ENCODE data around the gene MVB12B.

MVB12B gene

DNA sequence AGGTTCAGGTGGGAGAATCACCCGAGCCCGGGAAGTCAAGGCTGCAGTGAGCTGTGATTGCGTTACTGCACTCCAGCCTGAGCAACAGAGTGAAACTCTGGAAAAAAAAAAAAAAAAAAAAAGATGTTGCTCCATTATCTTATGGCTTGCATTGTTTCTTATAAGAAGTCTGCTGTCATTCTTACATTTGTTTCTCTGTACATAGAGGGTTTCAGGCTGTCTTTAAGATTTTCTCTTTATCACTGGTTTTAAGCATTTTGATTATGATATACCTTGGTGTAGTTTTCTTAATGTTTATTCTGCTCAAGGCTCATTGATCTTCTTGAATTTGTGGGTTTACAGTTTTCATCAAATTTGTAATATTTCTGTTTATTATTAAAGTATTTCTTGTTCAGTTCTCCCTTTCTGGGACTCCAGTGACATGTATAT, 35.2 kb downstream of the MVB12B start:
- DNase-seq (ENCODE audit: low read depth in 2 of 2) = no peak

DNA sequence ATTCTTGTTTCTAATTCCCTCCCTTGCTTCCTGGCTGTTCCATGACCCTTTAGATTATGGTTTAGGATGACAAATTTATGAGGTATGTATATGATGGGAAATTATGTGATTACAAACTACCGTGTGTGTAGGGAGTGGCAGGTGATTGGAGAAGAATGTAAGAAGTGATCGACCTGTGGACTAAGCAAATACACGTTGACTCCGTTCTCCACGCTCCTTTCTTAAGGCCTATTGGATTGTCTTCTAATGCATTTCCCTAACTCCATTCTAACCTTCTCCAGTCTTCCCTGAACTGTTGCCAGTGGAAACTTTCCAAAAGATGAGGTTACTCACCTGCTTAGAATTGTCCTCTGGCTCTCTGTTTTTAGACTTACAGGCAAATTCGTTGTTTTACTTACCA, 36.6 kb downstream of the MVB12B start:
- no peak for DNase-seq (ENCODE audit: low read depth in 2 of 2)

DNA sequence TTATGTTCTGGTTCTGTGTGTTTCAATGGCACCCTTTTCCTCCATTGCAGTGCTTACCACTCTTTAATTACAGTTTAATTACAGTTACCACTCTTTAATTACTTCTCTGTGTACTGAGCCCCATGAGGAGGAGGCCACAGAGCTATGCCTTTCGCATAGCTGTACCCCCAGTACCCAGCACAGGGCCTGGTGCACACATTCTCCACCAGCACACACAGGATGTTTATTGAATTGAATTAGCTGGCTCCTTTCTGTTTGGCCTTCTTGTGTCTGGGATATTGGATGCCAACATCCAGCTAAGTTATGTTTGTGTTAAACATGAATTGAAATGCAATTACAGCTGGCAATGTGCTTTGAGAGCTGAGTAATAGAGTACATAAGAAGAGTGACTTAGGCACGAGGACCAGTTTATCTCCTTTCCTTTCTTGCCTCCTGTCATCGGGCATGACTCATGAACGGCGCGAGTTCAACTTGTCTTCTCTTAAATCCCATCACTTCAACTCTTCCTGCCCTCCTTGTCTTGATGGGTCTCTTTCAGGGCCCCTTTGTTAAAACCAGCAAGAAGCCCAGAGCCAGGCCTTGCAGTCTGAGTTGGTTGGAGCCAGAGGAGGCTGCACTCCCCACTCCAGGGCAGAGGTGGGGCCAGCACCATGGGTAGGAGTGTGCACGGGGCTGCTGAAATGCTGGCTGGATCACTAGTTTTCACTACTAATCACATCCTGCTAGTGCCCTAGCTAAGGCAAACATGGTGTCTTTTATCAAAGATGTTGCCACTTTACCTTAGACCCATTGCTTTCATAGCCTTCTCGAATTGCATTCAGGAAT, 37.4 kb downstream of the MVB12B start:
- DNase-seq (ENCODE audit: low read depth in 2 of 2) = no peak

DNA sequence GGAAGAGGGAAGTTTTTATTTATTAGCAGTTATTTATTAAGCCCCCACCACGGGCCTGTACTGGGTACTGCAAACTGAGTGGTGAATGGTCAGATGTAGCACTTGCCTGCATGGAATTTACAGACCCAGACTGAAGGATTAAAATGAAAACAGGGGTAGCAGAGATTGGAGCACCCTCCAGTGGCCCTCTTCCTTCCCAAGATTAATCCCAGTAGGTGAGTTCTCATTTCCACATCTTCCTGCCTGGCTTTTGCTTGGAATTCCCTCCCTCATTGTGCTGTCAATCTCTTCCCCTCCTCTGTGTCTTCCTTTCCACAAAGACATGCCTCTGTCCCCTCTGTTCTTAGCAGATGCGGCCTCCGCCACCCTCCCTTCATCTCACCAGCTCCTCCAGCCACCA, 39.2 kb downstream of the MVB12B start:
- no peak for DNase-seq (ENCODE audit: low read depth in 2 of 2)

DNA sequence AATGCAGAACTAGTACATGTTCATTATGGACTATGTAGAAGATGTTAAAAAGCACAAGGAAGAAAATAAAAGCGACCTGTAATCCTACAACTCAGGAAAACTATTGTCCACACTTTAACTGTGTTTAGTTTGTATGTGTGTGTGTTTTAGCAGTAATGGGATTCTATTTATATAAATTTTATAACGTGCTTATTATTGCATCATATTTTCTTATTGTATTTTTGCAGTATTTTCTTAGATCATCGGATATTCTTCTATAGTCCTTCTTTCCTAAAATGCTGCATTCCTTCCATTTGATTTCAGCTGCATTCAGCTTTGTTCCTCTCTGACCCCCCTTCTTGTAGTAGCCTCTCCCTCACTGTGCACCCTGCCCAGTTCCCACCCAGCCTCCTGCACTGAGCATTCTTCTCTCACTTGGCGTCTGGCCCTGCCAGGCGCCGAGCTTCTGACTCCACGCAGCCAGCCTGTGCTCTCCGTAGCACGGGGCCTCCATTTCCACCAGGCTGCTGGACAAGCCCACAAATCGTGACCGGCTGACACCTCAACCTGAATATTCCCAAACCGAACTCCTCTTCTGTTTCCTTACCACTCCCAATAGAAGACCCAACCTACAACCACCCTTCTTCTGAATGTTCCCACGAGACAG, 39.9 kb downstream of the MVB12B start:
- no peak for DNase-seq (ENCODE audit: low read depth in 2 of 2)

DNA sequence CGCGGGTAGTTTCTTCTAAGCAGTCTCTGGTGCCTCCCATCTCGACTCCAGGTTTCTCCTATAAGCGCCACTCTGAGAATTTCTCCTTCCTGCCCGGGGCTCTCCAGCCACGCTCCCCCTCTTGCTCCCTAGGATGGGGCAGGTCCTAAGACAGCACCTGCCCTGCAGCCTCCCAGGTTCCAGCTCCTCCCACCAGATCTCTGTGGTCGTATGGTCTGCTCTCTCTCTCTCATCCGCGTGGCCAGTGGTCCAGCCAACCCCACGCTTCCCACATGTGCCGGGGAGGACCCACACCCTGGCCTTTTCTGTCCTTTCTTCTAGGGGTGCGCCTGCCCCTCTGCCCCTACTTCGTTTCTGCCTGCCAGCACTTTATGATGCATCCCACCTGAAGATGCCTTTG, 40.5 kb downstream of the MVB12B start:
- no peak for DNase-seq (ENCODE audit: low read depth in 2 of 2)

DNA sequence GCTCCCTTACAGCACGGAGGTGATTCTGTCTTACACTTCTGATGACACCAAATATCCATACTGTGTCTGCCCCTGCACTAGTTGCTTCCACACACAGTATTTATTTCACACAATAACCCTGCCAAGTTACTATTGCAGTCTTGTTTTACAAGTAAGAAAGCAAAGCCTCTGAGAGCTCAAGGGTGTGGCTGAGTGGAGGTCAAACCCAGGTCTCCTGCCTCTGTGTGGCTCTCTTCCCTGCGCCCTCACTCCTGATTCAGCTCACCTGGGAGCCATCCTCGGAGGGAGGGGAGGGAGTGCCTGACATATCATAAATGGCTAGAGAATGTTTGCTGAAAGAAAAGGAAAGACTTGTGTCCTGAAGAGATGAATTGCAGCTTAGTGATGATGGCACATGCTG, 41.0 kb downstream of the MVB12B start:
- no peak for DNase-seq (ENCODE audit: low read depth in 2 of 2)

DNA sequence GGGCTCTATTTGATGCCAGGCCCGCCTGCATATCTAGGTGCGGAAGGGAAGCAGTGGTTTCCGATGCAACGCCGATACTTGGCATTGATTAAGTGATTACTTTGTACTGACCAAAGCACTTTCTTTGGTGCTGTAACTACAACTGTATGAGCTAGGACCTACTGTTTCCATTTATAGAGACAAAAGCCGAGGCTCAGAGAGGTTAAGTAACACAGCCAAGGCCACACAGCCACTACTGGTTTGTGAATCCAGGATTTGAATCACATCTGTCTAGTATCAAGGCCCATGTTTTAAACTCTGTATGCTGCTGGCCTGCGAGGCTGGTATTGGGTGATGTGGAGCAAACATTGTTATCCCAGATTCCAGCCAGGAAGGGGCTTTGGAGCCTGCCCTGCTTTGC, 41.4 kb downstream of the MVB12B start:
- DNase-seq (ENCODE audit: low read depth in 2 of 2) = no peak

DNA sequence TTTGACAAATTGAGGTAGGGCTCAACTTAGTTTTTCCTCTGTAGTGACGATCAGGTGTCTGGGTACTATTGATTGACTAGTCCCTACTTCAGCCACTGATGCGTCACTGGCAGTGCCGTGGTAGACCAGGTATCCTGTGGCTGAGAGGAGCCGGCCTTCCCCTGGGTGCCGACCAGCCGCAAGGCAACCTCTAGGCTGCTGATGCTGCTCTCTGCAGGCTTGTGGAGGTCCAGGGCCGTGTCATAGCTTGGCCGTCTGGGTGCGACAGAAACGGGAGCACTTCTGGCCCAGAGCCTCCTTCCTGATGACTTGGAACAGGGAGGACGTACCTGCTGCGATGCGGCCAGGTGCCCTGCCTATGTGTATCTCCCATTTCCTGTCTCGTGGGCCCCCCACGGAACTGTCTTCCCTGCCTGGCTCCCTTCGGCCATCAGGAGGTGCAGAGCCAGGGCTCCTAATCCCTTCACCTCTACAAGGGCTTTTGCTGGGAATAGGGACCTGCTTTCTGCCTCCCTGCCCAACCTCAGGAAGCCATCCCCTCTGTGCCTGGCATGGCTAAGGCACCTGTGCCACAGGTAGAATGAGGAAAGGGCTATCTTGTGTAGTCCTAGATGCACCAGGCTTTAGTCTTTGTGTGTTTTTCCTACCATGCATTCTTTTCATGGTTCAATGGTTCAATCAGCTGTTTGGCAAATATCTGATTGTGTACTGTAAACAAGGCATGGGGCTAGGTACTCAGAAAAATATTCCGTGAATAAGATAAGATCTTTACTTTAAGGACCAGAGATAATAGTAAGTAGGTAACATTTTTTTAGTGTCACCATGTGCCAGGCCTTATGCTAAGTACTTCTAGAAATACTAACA, 44.6 kb downstream of the MVB12B start:
- no peak for DNase-seq (ENCODE audit: low read depth in 2 of 2)

DNA sequence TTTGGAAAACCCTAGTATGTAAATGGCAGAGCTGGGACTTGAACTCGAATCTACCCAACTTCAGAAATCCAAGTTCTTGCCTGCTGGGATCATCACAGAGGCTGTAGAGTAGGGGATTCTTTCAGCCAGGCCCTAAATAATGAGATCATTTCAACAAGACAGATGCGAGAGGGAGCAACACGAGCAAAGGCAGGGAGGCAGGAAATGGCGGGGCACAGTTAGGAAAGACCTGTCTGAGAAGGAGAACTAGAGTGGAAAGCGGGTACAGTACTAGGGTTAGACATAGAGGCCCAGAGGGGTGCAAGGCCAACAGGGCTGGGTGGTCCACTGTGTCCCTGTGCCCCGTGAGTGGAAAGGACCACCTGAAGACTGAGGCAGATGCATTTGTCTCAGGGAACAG, 46.1 kb downstream of the MVB12B start:
- DNase-seq (ENCODE audit: low read depth in 2 of 2) = no peak

DNA sequence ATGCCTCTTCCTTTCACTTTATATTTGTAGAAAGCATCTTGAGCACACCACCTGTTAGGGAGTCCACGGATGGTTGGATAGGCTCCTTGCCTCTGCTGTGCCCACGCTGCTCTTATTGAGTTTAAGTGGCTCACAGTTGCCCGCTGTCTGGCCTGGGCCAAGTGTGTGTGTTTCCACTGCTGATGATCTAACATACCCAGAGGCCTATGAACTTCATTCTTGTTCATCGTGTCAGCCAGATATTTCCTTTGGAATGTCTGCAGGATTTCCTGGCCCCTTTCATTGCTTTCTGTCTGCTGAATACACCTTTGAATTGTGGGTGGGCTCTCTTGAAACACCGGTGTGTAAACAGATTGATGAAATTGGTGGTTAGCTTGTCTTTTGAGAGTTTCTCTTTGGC, 46.6 kb downstream of the MVB12B start:
- DNase-seq (ENCODE audit: low read depth in 2 of 2) = no peak

DNA sequence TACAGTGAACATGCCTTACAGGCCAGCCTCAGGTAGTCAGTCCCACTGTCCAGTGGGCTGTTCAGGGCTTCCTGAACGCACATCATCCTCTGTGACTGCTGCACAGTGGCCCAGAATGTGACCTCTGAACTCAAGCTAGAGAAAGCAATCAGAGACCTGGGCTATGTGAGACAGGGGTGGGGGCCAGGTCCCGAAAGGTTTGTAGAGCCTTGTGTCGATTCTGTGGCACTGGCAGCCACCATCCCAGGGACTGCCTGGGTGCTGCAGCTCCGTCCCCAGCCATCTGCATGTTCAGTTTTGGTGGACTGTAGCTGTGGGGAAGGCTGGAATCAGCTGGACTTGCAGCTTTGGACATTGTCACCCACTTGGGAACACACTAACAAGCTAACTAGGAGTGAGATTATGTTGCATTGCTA, 47.7 kb downstream of the MVB12B start:
- no peak for DNase-seq (ENCODE audit: low read depth in 2 of 2)

DNA sequence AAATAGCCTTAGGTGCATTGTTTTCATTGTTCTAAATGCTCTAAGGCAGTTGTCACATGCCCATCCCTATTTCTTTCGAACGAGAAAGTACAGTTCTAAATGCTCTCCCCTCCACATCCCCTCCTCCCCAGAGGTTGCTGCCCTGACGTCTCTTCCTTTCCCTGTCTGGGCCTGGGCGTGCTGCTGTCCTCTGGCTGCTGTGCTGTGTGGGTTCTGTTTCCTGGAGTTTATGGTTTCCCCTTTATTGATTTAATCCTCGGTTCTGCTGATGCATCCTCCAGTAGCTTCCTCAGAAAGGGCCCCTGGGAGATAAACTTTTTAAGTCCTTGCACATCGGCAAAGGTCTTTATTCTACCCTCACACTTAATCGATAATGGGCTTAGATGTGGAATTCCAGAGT, 48.8 kb downstream of the MVB12B start:
- no peak for DNase-seq (ENCODE audit: low read depth in 2 of 2)

DNA sequence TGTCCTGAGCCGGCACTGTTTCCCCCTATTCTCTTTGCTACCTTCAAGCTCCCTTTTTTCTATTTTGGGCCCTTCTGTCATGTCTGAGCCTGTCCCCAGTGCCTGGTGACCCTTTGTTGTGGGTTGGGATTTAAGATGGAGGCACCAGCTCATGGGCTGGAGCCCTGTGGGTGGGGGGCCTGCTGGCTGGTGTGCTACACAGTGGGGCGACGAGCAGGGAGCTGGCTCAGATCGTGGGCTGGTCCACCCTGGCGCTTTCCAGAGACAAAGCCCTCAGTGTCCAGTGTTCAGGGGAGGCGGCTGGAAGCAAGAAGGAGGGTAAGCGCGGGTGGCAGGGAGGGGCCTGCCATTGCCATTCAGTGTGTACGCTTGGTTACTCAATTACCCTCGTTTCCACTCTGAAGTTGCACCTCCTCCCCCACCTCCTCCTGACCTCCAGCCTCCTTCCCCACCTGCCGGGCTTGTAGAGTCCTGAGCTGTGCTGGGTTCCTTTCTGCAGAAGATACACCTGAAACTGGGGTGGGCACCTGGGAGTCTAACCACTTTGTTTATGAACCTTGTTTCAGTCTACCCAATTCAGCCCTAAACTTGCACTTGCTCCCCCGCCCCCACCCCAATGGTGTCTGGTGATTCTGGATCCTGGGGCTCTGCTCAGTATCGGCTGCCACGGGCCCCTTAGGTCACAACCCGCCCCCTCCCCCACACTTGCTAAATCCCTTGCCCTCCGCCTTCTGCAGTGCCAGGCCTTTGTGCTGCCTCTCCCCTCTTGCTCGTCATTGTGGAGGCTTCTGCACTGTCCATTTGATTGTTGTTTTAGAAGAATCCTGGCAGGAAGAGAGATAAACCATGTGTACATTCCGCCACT, 49.9 kb downstream of the MVB12B start:
- no peak for DNase-seq (ENCODE audit: low read depth in 2 of 2)

DNA sequence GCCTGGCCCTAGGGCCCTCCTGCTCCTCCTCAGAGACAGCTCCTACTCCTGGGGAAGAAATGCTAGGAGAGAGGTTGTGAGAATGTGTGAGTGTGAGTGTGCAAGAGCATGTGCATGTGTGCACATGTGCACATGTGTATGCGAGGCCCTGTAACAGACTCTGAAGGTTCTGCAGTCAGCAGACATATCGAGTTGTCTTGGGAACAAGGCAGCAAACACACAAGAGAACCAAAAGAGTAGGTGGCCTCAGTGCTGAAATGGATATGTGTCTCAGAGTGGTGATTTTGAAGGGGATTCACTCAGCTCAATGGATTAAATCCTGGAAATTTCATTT, 50.5 kb downstream of the MVB12B start:
- no peak for DNase-seq (ENCODE audit: low read depth in 2 of 2)

DNA sequence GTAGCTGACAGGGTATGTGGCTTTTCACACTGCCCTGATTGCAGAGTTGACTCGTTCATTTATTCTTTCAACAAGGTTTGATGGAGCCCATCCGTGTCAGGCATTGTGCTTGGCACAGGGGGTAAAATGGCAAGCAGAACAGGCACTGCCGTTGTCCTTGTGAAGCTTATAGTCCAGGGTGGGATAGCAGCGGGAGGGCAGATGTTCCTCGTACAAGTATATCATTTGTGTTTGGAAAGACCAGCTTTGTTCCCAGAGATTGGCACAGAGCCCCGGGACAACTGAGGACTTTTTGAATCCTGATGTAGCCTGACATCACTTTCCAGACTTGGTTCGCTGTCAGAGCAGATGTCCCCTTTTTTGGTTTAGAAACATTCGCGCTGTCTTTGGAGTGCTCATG, 50.9 kb downstream of the MVB12B start:
- DNase-seq (ENCODE audit: low read depth in 2 of 2) = no peak

DNA sequence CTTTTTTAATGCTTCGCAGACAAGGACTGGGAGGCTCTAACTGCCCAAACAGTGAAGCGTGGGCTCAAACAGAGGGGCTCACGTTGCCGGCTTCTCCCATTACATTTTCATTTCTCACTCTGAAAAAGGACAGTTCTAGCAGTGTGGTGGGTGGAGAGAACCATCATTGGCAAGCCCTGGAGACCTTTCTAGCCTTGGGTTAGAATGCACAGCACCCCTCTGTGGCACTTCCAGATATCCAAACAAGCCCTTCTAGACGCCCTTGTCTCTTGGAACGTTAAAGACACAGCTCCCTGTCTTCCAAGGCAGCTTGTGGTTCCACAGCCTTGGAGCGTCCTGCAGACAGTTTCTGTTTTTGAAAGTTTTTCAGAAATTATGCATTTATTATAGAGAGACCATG, 52.1 kb downstream of the MVB12B start:
- no peak for DNase-seq (ENCODE audit: low read depth in 2 of 2)

DNA sequence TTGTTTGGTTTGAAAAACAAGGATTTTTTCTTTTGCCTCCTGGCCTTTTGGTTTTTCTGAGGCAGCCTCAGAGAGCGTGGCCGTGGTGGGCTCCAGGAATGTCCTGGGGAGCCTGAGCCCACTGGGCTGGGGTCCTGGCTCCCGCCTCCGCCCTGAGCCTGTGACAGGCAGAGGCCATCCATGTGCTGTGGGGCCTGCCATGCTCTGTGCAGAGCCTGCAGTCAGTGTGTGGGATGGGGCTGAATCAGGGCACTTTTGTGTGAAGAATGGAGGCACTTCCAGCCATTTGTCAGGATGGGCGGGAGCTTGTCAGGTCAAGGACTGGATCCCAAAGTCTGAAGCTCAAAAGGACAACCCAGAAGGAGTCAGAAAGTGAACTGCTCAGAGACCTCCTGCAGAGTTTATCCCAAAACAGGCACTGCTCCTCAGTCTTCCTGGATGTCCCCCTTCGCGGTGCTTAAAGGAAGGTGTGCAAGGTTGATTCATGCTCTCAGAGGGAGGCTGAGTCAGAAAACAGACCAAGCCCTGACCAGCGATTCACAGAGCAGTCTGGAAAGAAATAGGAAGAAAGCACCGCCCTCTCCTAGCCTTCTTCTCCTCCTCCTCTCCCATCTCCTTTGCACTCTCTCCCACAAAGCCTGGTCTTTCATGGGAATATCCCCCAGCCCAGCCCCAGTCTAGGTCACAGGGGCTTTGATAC, 53.2 kb downstream of the MVB12B start:
- no peak for DNase-seq (ENCODE audit: low read depth in 2 of 2)

DNA sequence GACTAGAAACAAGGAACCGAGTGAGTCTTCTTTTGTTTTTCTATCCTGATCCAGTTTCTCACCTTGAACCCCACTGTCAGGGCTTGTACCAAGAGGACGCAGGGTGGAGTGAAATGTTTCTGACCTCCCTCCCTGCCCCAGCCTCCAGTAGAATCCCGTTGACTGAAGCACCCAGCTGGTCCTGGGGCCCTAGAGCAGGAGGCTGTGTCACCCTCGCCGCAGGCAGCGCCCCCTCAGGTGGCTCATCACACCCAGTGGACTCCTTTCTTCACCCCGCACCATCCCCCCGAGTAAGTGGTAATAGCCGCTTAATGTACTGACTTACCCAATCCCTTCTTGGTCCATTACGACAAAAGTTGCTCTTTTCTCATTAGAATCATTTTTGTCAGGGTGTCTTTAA, 53.8 kb downstream of the MVB12B start:
- no peak for DNase-seq (ENCODE audit: low read depth in 2 of 2)

DNA sequence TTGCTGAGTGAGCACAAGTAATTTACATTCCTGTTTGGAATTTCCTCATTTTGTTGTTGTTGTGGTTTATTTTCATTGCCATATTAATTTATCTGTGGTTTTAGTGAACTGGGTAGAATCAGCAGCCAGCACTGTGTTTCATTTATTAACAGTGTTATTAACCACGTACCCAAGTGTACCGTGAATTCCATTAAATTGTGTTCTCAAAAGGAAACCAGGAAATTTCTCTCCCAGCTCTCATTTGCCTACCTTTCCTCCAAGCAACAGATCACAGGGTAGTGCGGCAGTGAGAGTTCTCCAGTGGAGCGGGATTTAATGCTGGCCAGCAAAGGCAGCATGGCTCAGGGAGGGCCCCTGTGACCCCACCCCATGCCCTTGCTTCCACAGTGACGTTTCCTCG, 54.6 kb downstream of the MVB12B start:
- DNase-seq (ENCODE audit: low read depth in 2 of 2) = no peak

DNA sequence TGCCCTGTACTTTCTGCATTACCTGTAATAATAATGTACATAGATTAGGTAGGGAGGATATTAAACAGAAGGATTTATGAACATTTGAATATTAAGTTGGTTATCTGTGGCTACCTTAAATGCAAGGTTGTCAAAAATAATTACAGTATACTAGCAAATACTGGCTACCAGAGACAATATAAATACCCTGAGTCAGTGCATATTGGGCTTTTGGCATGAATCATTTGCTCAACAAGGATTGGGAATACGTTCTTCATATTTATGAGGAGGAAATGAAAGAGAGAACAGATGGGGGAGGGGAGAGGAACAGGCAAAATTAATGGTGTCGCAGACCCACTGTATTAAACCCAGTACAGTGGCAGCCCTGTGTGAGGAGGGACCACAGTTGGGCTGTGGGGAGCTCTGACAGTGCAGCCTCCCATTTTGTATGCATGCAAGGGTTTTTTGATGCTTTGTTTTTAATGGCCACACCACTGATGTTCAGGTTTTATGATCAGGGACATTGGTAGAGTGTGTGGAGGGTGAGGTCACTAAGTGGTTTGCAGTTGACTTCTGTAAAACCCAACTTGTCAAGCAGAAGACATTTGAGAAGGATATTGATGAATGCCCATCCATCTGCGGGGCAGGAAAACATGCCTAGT, 56.9 kb downstream of the MVB12B start:
- DNase-seq (ENCODE audit: low read depth in 2 of 2) = no peak
